Measurements from ENCODE around the gene NEURL3. TPM values are rescaled to one million over a fixed set of nuclear protein-coding genes. Genes with fewer than 3 reads are reported as not detected.

Gene NEURL3
- total and polyA plus RNA-seq, 2 of the 8 experiments (the other 6 are each of a cell fraction or from before 2014, with no cell fraction given): not detected

- H3K79me2 ChIP-seq (ENCODE audit: control insufficient read depth in 1 of 2, insufficient read depth in 2 of 2, low read length in 2 of 2): no peaks in the 10 kb centered on the region
- H2BK20ac ChIP-seq (ENCODE audit: low read length): no peak overlapping the region
- H4K8ac ChIP-seq (ENCODE audit: extremely low read depth, insufficient read depth, low read length): no peak overlapping the region; the same call in 1 of the 2 replicates
- no peaks in the 10 kb centered on the region; the same call in none of the 2 replicates for H3K79me1 ChIP-seq (ENCODE audit: low read depth, low read length)
- 0 out of 2 replicates have a peak, but pooled peaks cover 1% of the 10 kb centered on the region for H3K23me2 ChIP-seq (ENCODE audit: low read depth, low read length)
- no peak overlapping the region for H3K9ac ChIP-seq (replicated peaks in 1 of 4; ENCODE audit: extremely low read depth in 1 of 4, low read depth in 3 of 4, low read length in 3 of 4)
- H3K9me3 ChIP-seq (ENCODE audit: insufficient read depth in 2 of 2, low read depth in 1 of 2, low read length in 1 of 2): peaks cover 0 to 5% of the 10 kb centered on the region in 2 experiments; a peak in 1 of 4 replicates
- no peak overlapping the region for H3K56ac ChIP-seq (replicated peaks; ENCODE audit: insufficient read length, low read depth, low read length)
- H3K4me3 ChIP-seq (ENCODE audit: extremely low read depth in 1 of 4, insufficient read depth in 2 of 4, low read depth in 3 of 4, low read length in 4 of 4): peak overlapping the region in 1 of 4 experiments; percentile 38; a peak in 2 of 8 replicates
- no peak overlapping the region for H2BK5ac ChIP-seq (ENCODE audit: low read depth, low read length)
- H3K27me3 ChIP-seq (replicated peaks in 1 of 4; ENCODE audit: control insufficient read depth in 3 of 4, extremely low read depth in 1 of 4, insufficient read depth in 3 of 4, low read length in 3 of 4): peaks cover 0 to 2% (median 0%) of the 10 kb centered on the region in 4 experiments; a peak in 3 of 7 replicates
- H3K4me2 ChIP-seq (ENCODE audit: insufficient read depth in 1 of 2, low read depth in 2 of 2, low read length in 2 of 2): peak overlapping the region; percentile 63; a peak in 3 of 4 replicates
- no peak overlapping the region for H2BK120ac ChIP-seq (replicated peaks; ENCODE audit: low read depth, low read length)
- no peak overlapping the region for H3K14ac ChIP-seq (ENCODE audit: insufficient read length)
- H3K27ac ChIP-seq (ENCODE audit: low read depth, low read length): no peak overlapping the region
- H4K5ac ChIP-seq (ENCODE audit: insufficient read length, low read depth, low read length): no peak overlapping the region
- H4K91ac ChIP-seq (replicated peaks; ENCODE audit: insufficient read length, low read length): no peak overlapping the region
- H2BK15ac ChIP-seq (ENCODE audit: low read length): no peak overlapping the region
- ChIA-PET CTCF (ENCODE audit: partially characterized antibody) (interaction anchor here (0.9 to 13.1 kb wide), 3 partner anchors 13 to 60 kb away, joined by 3 to 361 read pairs (median 23); partner anchors contain the start of gene ARID5A), POLR2A (ENCODE audit: partially characterized antibody) (interaction anchor here (1.3 to 5.4 kb wide), 2 partner anchors 8 to 14 kb away, joined by 4 to 33 read pairs; partner anchors contain the start of gene ARID5A)
- H4K20me1 ChIP-seq (replicated peaks in 1 of 2; ENCODE audit: control insufficient read depth in 1 of 2, insufficient read depth in 2 of 2, low read length in 2 of 2): peaks cover 0 to 2% of the 10 kb centered on the region in 2 experiments
- H3K23ac ChIP-seq (ENCODE audit: insufficient read length): no peak overlapping the region
- H3K36me3 ChIP-seq (ENCODE audit: control insufficient read depth in 2 of 4, insufficient read depth in 4 of 4, low read length in 3 of 4): no peaks in the 10 kb centered on the region
- H3K4me1 ChIP-seq (replicated peaks in 1 of 4; ENCODE audit: control insufficient read depth in 3 of 4, insufficient read depth in 4 of 4, low read length in 3 of 4): peaks cover 2 to 20% (median 5%) of the 10 kb centered on the region in 4 experiments; a peak in 6 of 7 replicates
- no peak for DNase-seq (ENCODE audit: low read depth in 1 of 2, low spot score in 2 of 2)
- no peak overlapping the region for H2BK12ac ChIP-seq (ENCODE audit: low read depth, low read length)
- 0 out of 2 replicates have a peak overlapping the region, but pooled peaks have one; percentile 60 for H2AK5ac ChIP-seq (ENCODE audit: low read depth, low read length)
- 84% methylated on average over 8 of the region's 8 CpGs; no CpG with 5 or more reads in 1 of the 2 experiments for WGBS, 2 experiments (ENCODE audit: extremely low coverage in 1 of 2, insufficient coverage in 1 of 2, insufficient read length in 1 of 2, insufficient replicate concordance in 2 of 2, low coverage in 1 of 2, low lambda C conversion rate in 2 of 2, missing lambda C conversion rate in 1 of 2)
- no peak overlapping the region for H2AFZ ChIP-seq (ENCODE audit: low read length)
- H3K18ac ChIP-seq (ENCODE audit: extremely low read depth, low read length): no peak overlapping the region; the same call in 1 of the 2 replicates
- no peak overlapping the region for H3K4ac ChIP-seq (replicated peaks; ENCODE audit: insufficient read length, low read depth, low read length)
- no peak for FAIRE-seq
- TF ChIP-seq HDAC2 (IDR thresholded peaks at IDR 0.05; ENCODE audit: borderline replicate concordance in 1 of 2, low read depth in 2 of 2, low read length in 2 of 2): no peak
- TF ChIP-seq NRF1 (IDR thresholded peaks at IDR 0.05; ENCODE audit: low read depth, low read length): no peak
- no peak for TF ChIP-seq TCF12 (IDR thresholded peaks at IDR 0.05; ENCODE audit: low read depth, low read length)
- TF ChIP-seq SP4 (IDR thresholded peaks at IDR 0.05; ENCODE audit: low read length): no peak
- TF ChIP-seq ASH2L (IDR thresholded peaks at IDR 0.05; ENCODE audit: low read length): no peak
- TF ChIP-seq RXRA (IDR thresholded peaks at IDR 0.05; ENCODE audit: insufficient read depth, low read depth, low read length): no peak
- TF ChIP-seq RNF2 (IDR thresholded peaks at IDR 0.05; ENCODE audit: borderline replicate concordance, low read depth, low read length, missing control alignments, poor library complexity, severe bottlenecking): no peak
- TF ChIP-seq RFX5 (IDR thresholded peaks at IDR 0.05; ENCODE audit: borderline replicate concordance, low read depth, low read length): no peak
Observed at GRCh38 chr2:96546797-96547196, 41.6 kb upstream of the NEURL3 start.

All from H1 (cell line).